Fibroblast of lung (primary cell): ENCODE data around the gene MRPL16. TPM values are rescaled to one million over a fixed set of nuclear protein-coding genes. Genes with fewer than 3 reads are reported as not detected.

Experiments used
- DNase-seq, 2 donors: peaks; one replicate each; pipeline versions ENCODE4 v3.0.0 to v3.0.0-alpha.2; 2010; ENCODE audit warnings: low read depth in 2 of 2
- H2AFZ ChIP-seq: 2 replicates; pipeline ENCODE4 v1.5.1; 2012; ENCODE audit warnings: low read length, control low read depth, inconsistent platforms
- H3K27ac ChIP-seq: 2 replicates; pipeline ENCODE4 v1.5.1; 2011; ENCODE audit warnings: low read length, control low read depth; ENCODE audit not compliant: insufficient read depth
- H3K27me3 ChIP-seq: 2 replicates; pipeline ENCODE4 v1.5.1; 2011; ENCODE audit warnings: mild to moderate bottlenecking, low read length; ENCODE audit not compliant: control insufficient read depth, insufficient read depth
- H3K36me3 ChIP-seq: 2 replicates; pipeline ENCODE4 v1.5.1; 2011; ENCODE audit warnings: low read length; ENCODE audit not compliant: control insufficient read depth, insufficient read depth
- H3K4me1 ChIP-seq: 2 replicates; pipeline ENCODE4 v1.5.1; 2011; ENCODE audit warnings: low read length; ENCODE audit not compliant: control insufficient read depth, insufficient read depth; ENCODE audit errors: extremely low read depth
- H3K4me2 ChIP-seq: 2 replicates; pipeline ENCODE4 v1.5.1; 2011; ENCODE audit warnings: low read length, control low read depth; ENCODE audit not compliant: insufficient read depth; ENCODE audit errors: extremely low read depth
- H3K4me3 ChIP-seq, 4 experiments: fragments of 200-600 bp in 1 of 4; sonication (generic) in 1 of 4; replicated peaks in 1 of 4; 2 replicates each; pipeline ENCODE4 v1.5.1; 2011 to 2016; ENCODE audit warnings: low read length in 4 of 4, low read depth in 3 of 4, mild to moderate bottlenecking in 3 of 4, control low read depth in 2 of 4, inconsistent platforms in 1 of 4, mixed read lengths in 1 of 4; ENCODE audit not compliant: insufficient read depth in 1 of 4; ENCODE audit errors: control extremely low read depth in 1 of 4
- H3K79me2 ChIP-seq: 2 replicates; pipeline ENCODE4 v1.5.1; 2012; ENCODE audit warnings: mild to moderate bottlenecking, low read length, inconsistent platforms; ENCODE audit not compliant: control insufficient read depth, insufficient read depth
- H3K9ac ChIP-seq: 2 replicates; pipeline ENCODE4 v1.5.1; 2011; ENCODE audit warnings: mild to moderate bottlenecking, low read length, control low read depth; ENCODE audit not compliant: insufficient read depth
- H3K9me3 ChIP-seq: 2 replicates; pipeline ENCODE4 v1.5.1; 2012; ENCODE audit warnings: low read depth, low read length; ENCODE audit not compliant: control insufficient read depth, insufficient read depth
- H4K20me1 ChIP-seq: 2 replicates; pipeline ENCODE4 v1.5.1; 2011; ENCODE audit warnings: low read length; ENCODE audit not compliant: control insufficient read depth, insufficient read depth; ENCODE audit errors: extremely low read depth
- EZH2 ChIP-seq: IDR thresholded peaks from 2 replicates; pipeline ENCODE4 v1.5.1; 2012; ENCODE audit warnings: low read length, control low read depth, mild to moderate bottlenecking; ENCODE audit errors: missing control alignments
- polyA plus RNA-seq, 2 donors: library from polyadenylated mRNA; depleted of rRNA in 1 of 2; stranded (reverse) in 1 of 2; unstranded in 1 of 2; fragments of >200 nt; gene quantifications; 2 replicates each; pipeline ENCODE4 v1.2.1, GENCODE V29; 2011 to 2012; ENCODE audit warnings: missing spikeins in 1 of 2
- total RNA-seq: library from RNA; depleted of rRNA; stranded (reverse); fragments of >200 nt; gene quantifications from 2 replicates; pipeline ENCODE4 v1.2.1, GENCODE V29; 2014
- TF ChIP-seq, protein P1 (sequence below), 2 donors: IDR thresholded peaks in 1 of 2; conservative IDR thresholded peaks in 1 of 2; 1 replicate in 1 of 2; 2 replicates in 1 of 2; pipeline ENCODE4 v1.5.1; 2011 to 2012; ENCODE audit warnings: low read length in 2 of 2, control low read depth in 1 of 2, inconsistent platforms in 1 of 2, low read depth in 1 of 2, mild to moderate bottlenecking in 1 of 2

Gene MRPL16
- total and polyA plus RNA-seq, 2 donors (not counting 1 experiment from before 2014, with no cell fraction given) = 43.1 to 64.9 TPM

DNA sequence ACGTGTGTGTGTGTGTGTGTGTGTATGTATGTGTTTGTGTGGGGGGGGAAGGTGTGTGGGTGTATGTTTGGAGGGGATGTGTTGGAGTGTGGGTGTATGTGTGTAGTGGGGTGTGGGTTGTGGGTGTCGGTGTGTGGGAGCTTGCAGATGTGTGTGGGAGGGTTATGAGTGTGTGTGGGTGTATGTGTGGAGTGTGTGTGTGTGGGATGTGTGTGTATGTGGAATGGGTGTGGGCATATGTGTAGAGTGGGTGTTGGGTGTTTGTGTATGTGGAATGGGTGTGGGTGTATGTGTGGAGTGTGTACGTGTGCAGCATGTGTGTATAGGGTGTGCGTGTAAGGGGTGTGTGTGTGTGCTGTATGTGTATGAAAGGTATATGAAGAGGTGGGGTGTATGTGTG lies 40.8 kb downstream of the MRPL16 start:
- TF ChIP-seq EZH2 = no peak
- TF ChIP-seq, protein P1, sequence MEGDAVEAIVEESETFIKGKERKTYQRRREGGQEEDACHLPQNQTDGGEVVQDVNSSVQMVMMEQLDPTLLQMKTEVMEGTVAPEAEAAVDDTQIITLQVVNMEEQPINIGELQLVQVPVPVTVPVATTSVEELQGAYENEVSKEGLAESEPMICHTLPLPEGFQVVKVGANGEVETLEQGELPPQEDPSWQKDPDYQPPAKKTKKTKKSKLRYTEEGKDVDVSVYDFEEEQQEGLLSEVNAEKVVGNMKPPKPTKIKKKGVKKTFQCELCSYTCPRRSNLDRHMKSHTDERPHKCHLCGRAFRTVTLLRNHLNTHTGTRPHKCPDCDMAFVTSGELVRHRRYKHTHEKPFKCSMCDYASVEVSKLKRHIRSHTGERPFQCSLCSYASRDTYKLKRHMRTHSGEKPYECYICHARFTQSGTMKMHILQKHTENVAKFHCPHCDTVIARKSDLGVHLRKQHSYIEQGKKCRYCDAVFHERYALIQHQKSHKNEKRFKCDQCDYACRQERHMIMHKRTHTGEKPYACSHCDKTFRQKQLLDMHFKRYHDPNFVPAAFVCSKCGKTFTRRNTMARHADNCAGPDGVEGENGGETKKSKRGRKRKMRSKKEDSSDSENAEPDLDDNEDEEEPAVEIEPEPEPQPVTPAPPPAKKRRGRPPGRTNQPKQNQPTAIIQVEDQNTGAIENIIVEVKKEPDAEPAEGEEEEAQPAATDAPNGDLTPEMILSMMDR (conservative IDR thresholded peaks at IDR 0.05 in 1 of 2, IDR thresholded peaks at IDR 0.05 in 1 of 2; ENCODE audit: low read depth in 1 of 2, low read length in 2 of 2) = no peak
- Histone ChIP-seq H3K27me3 (no peaks in the 10 kb centered on the region), H3K79me2 (peaks cover 22% of the 10 kb centered on the region), H4K20me1 (no peaks in the 10 kb centered on the region), H3K4me1 (no peaks in the 10 kb centered on the region), H3K4me3 (no peak overlapping the region), H2AFZ (no peak overlapping the region), H3K36me3 (peaks cover 1% of the 10 kb centered on the region), H3K9ac (no peak overlapping the region), H3K4me2 (no peak overlapping the region), H3K9me3 (no peaks in the 10 kb centered on the region), H3K27ac (no peak overlapping the region)
- no peak for DNase-seq

DNA sequence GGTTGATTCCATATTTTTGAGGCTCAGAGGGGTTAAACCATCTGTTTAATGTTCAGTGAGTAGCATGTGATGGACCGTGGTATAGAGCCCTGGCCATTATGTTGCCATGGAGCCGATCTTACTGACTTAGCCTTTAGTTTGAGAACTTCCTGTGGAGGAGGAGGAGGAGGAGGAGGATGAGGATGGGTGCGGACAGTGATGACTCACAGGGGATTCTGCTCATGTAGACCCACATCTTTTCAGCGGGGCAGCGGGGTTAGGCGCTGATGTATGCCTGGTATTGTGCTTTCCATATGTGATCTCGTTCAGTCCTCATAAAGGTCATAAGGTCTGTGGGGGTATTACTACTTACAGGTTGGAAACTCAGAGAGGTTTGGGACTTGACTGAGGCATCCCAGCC lies 41.5 kb downstream of the MRPL16 start:
- H3K9me3 ChIP-seq = no peaks in the 10 kb centered on the region
- H3K9ac ChIP-seq = no peak overlapping the region
- peaks cover 24% of the 10 kb centered on the region for H3K79me2 ChIP-seq
- TF ChIP-seq EZH2 = no peak
- TF ChIP-seq, protein P1 (conservative IDR thresholded peaks at IDR 0.05 in 1 of 2, IDR thresholded peaks at IDR 0.05 in 1 of 2; ENCODE audit: low read depth in 1 of 2, low read length in 2 of 2) = no peak
- H2AFZ ChIP-seq = no peak overlapping the region
- H3K27me3 ChIP-seq = no peaks in the 10 kb centered on the region
- peaks cover 1% of the 10 kb centered on the region for H3K36me3 ChIP-seq
- no peaks in the 10 kb centered on the region for H4K20me1 ChIP-seq
- no peaks in the 10 kb centered on the region for H3K4me1 ChIP-seq
- H3K4me3 ChIP-seq = no peak overlapping the region
- H3K27ac ChIP-seq = no peak overlapping the region
- DNase-seq = no peak
- no peak overlapping the region for H3K4me2 ChIP-seq

DNA sequence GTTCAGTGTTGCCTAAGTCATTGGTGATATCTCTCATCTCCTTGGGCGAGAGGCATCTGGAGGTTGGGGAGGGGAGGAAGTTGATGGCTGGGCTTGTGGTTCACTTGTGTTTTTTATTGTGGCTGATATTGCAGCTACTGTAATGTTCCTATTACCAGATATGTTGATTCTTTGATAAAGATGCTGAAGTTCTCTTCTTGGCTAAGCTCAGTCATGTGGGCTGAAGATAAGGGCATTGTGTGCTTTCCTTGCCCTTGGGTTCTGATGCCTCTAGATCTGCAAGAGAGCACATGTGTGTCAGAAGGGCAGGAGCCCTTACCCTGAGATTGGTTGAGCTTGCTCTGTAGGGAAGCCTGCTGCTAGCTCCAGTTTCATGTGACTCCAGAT lies 43.4 kb downstream of the MRPL16 start:
- H4K20me1 ChIP-seq = no peaks in the 10 kb centered on the region
- no peak overlapping the region for H3K27ac ChIP-seq
- peaks cover 1% of the 10 kb centered on the region for H3K36me3 ChIP-seq
- no peak for TF ChIP-seq EZH2
- TF ChIP-seq, protein P1 (conservative IDR thresholded peaks at IDR 0.05 in 1 of 2, IDR thresholded peaks at IDR 0.05 in 1 of 2; ENCODE audit: low read depth in 1 of 2, low read length in 2 of 2) = no peak
- H3K79me2 ChIP-seq = peaks cover 24% of the 10 kb centered on the region
- no peak overlapping the region for H2AFZ ChIP-seq
- H3K4me3 ChIP-seq = no peak overlapping the region
- no peak overlapping the region for H3K4me2 ChIP-seq
- no peaks in the 10 kb centered on the region for H3K9me3 ChIP-seq
- peak in 1 of 2 donors; percentile 14 for DNase-seq
- H3K4me1 ChIP-seq = no peaks in the 10 kb centered on the region
- H3K27me3 ChIP-seq = no peaks in the 10 kb centered on the region
- no peak overlapping the region for H3K9ac ChIP-seq
